ENCODE data around the gene FAM107B. TPM values are rescaled to one million over a fixed set of nuclear protein-coding genes. Genes with fewer than 3 reads are reported as not detected.

FAM107B gene
- total and polyA plus RNA-seq, 10 of the 15 experiments (the other 5 are each of a cell fraction or from before 2014, with no cell fraction given) = 22.9 to 162 (median 86.6) TPM

- TF ChIP-seq, protein P1, sequence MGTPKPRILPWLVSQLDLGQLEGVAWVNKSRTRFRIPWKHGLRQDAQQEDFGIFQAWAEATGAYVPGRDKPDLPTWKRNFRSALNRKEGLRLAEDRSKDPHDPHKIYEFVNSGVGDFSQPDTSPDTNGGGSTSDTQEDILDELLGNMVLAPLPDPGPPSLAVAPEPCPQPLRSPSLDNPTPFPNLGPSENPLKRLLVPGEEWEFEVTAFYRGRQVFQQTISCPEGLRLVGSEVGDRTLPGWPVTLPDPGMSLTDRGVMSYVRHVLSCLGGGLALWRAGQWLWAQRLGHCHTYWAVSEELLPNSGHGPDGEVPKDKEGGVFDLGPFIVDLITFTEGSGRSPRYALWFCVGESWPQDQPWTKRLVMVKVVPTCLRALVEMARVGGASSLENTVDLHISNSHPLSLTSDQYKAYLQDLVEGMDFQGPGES (IDR thresholded peaks at IDR 0.05) = no peak
Observed at GRCh38 chr10:14601326-14601725, 173.4 kb downstream of the FAM107B start (continued).

DNA sequence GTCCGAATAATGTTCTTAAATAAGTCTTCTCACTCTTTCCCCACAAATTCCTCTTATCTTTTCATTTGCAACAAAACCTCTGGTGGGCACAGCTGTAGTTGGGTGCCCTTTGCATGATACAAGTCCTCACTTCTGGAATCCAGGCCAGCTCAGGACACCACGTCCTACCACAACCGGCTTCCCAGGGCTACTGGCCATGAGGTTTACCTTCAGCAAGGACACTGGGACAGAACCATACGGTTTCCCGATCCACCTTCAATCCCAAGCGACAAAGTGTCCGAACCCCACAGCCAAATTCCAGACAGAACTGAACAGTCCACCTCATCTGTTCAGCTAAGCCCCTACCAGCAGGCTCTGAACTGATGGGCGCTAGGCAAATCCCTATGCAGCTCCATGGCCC, 174.6 kb downstream of the FAM107B start:
- Histone ChIP-seq H4K20me1 (ENCODE audit: control insufficient read depth, insufficient read depth) (peaks cover 4% of the 10 kb centered on the region; the same call in 1 of the 2 replicates), H3K9ac (ENCODE audit: control insufficient read depth, insufficient read depth, low read length) (no peak overlapping the region), H3K36me3 (ENCODE audit: control insufficient read depth in 2 of 2, insufficient read depth in 2 of 2, low read length in 1 of 2) (peaks cover 15 to 18% of the 10 kb centered on the region in 2 experiments), H2AFZ (ENCODE audit: control insufficient read depth, low read depth, low read length) (no peak overlapping the region), H3K27me3 (replicated peaks in 1 of 2; ENCODE audit: control insufficient read depth in 2 of 2, insufficient read depth in 2 of 2, low read length in 1 of 2) (no peaks in the 10 kb centered on the region), H3K9me3 (replicated peaks; ENCODE audit: control insufficient read depth, insufficient read depth, low read length) (no peaks in the 10 kb centered on the region), H3K79me2 (ENCODE audit: control insufficient read depth, insufficient read depth, low read length) (peaks cover 62% of the 10 kb centered on the region), H3K4me1 (ENCODE audit: control insufficient read depth, insufficient read depth, low read length) (peaks cover 20% of the 10 kb centered on the region), H3K27ac (ENCODE audit: control insufficient read depth, insufficient read depth) (no peak overlapping the region), H3K4me3 (no peak overlapping the region), H3K4me2 (ENCODE audit: control insufficient read depth, insufficient read depth) (0 out of 2 replicates have a peak overlapping the region, but pooled peaks have one; percentile 30)
- in situ Hi-C loops (cut with MboI) (no loop called here), intact Hi-C loops (cut with micrococcal nuclease; ENCODE audit: unreplicated experiment) (loop anchor here (5.0 kb wide), 2 partner anchors 38 to 237 kb away; partner anchors contain the start of genes CDNF, HSPA14 and MSANTD7)
- DNase-seq (ENCODE audit: low read depth, low spot score) = no peak
- 94% methylated on average over 8 of the region's 8 CpGs for WGBS (ENCODE audit: insufficient coverage, insufficient replicate concordance, low lambda C conversion rate, missing lambda C conversion rate)
- ATAC-seq = no peak
- RAD21 ChIA-PET (ENCODE audit: unreplicated experiment) = interaction anchor here (0.6 to 3.6 kb wide), 8 partner anchors 11 to 372 kb away, joined by 3 to 19 read pairs (median 4); partner anchors contain the start of genes CDNF, HSPA14 and MSANTD7
- BruUV-seq (replicated peaks) = TSS peak; percentile 14
- SMC1A ChIA-PET (ENCODE audit: uncharacterized antibody, unreplicated experiment) = interaction anchor here (0.6 to 3.1 kb wide), 14 partner anchors 11 to 223 kb away, joined by 3 to 19 read pairs (median 4); no protein-coding TSS in a partner anchor
- TF ChIP-seq POLR2AphosphoS5 (IDR thresholded peaks at IDR 0.05; ENCODE audit: low read length) (peak; percentile 64), POLR2AphosphoS2 (IDR thresholded peaks at IDR 0.05; ENCODE audit: low read depth, low read length) (peak; percentile 20; the same call in 1 of the 2 replicates), POLR2A (IDR thresholded peaks at IDR 0.05; ENCODE audit: low read depth, low read length) (peak; percentile 33; the same call in 1 of the 2 replicates), SMAD5 (IDR thresholded peaks at IDR 0.05; ENCODE audit: low read depth) (0 out of 2 replicates have a peak, but pooled peaks have one; percentile 36), BCL11A (IDR thresholded peaks at IDR 0.05; ENCODE audit: low read depth, low read length) (no peak), PAX5 (IDR thresholded peaks at IDR 0.05; ENCODE audit: borderline replicate concordance, low read depth, low read length) (0 out of 2 replicates have a peak, but pooled peaks have one; percentile 29)
- TF ChIP-seq, protein P2, sequence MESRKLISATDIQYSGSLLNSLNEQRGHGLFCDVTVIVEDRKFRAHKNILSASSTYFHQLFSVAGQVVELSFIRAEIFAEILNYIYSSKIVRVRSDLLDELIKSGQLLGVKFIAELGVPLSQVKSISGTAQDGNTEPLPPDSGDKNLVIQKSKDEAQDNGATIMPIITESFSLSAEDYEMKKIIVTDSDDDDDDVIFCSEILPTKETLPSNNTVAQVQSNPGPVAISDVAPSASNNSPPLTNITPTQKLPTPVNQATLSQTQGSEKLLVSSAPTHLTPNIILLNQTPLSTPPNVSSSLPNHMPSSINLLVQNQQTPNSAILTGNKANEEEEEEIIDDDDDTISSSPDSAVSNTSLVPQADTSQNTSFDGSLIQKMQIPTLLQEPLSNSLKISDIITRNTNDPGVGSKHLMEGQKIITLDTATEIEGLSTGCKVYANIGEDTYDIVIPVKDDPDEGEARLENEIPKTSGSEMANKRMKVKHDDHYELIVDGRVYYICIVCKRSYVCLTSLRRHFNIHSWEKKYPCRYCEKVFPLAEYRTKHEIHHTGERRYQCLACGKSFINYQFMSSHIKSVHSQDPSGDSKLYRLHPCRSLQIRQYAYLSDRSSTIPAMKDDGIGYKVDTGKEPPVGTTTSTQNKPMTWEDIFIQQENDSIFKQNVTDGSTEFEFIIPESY (IDR thresholded peaks at IDR 0.05) = 0 out of 2 replicates have a peak, but pooled peaks have one; percentile 70
- TF ChIP-seq, protein P3, sequence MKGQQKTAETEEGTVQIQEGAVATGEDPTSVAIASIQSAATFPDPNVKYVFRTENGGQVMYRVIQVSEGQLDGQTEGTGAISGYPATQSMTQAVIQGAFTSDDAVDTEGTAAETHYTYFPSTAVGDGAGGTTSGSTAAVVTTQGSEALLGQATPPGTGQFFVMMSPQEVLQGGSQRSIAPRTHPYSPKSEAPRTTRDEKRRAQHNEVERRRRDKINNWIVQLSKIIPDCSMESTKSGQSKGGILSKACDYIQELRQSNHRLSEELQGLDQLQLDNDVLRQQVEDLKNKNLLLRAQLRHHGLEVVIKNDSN (IDR thresholded peaks at IDR 0.05; ENCODE audit: borderline replicate concordance, extremely low read length, insufficient read depth, low read depth, low read length) = no peak
- FAIRE-seq = no peak
- POLR2A ChIA-PET = interaction anchor here (0.7 to 1.1 kb wide), 4 partner anchors 11 to 51 kb away, joined by 3 to 5 read pairs (median 3); no protein-coding TSS in a partner anchor
- CTCF ChIA-PET = interaction anchor here (0.7 to 1.9 kb wide), 8 partner anchors 11 to 222 kb away, joined by 3 to 17 read pairs (median 4); no protein-coding TSS in a partner anchor

Data from GM12878 (cell line).